Activated naive CD4-positive, alpha-beta T cell treated with anti-CD3 and anti-CD28 coated beads, Interleukin-2, amount 50 U/mL, for 72 hours (primary cell): ENCODE measurements around the gene TECPR1. TPM values are rescaled to one million over a fixed set of nuclear protein-coding genes. Genes with fewer than 3 reads are reported as not detected.

ENCODE experiments used
- ATAC-seq, 2 donors: fragments of 150-1000 bp; cut with Tn5 transposase; 2 replicates each; pipeline ENCODE4 v1.10.0; 2021; ENCODE audit warnings: mild to moderate bottlenecking in 2 of 2, moderate library complexity in 2 of 2
- DNase-seq, 2 donors: peaks; one replicate each; pipeline ENCODE4 v3.0.0; 2021 to 2022; ENCODE audit warnings: low spot score in 2 of 2
- H3K27ac Mint-ChIP-seq, 2 donors: one replicate each; pipeline ENCODE4 v1.8.0; 2022; ENCODE audit warnings: mild to moderate bottlenecking in 2 of 2, mixed read lengths in 2 of 2
- H3K36me3 Mint-ChIP-seq, 2 donors: one replicate each; pipeline ENCODE4 v1.8.0; 2022; ENCODE audit warnings: mixed read lengths in 2 of 2
- H3K9me3 Mint-ChIP-seq, 2 donors: one replicate each; pipeline ENCODE4 v1.8.0; 2022; ENCODE audit warnings: mixed read lengths in 2 of 2
- total RNA-seq, 2 donors: library from RNA; stranded (reverse); gene quantifications; one replicate each; pipeline ENCODE4 v1.2.3, GENCODE V29; 2022

TECPR1 gene, protein sequence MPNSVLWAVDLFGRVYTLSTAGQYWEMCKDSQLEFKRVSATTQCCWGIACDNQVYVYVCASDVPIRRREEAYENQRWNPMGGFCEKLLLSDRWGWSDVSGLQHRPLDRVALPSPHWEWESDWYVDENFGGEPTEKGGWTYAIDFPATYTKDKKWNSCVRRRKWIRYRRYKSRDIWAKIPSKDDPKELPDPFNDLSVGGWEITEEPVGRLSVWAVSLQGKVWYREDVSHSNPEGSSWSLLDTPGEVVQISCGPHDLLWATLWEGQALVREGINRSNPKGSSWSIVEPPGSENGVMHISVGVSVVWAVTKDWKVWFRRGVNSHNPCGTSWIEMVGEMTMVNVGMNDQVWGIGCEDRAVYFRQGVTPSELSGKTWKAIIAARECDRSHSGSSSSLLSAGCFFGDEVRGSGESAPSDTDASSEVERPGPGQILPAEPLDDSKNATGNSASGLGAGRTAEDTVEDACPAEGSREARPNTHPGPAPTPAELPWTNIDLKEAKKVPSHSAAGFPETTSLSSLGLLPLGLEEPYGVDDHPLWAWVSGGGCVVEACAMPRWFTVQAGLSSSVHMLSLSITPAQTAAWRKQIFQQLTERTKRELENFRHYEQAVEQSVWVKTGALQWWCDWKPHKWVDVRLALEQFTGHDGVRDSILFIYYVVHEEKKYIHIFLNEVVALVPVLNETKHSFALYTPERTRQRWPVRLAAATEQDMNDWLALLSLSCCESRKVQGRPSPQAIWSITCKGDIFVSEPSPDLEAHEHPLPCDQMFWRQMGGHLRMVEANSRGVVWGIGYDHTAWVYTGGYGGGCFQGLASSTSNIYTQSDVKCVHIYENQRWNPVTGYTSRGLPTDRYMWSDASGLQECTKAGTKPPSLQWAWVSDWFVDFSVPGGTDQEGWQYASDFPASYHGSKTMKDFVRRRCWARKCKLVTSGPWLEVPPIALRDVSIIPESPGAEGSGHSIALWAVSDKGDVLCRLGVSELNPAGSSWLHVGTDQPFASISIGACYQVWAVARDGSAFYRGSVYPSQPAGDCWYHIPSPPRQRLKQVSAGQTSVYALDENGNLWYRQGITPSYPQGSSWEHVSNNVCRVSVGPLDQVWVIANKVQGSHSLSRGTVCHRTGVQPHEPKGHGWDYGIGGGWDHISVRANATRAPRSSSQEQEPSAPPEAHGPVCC
- total RNA-seq = 10 to 100 TPM; 37.9 to 62.0 TPM

GRCh38 chr7:98251601-98252424 lies at the start of gene TECPR1:
TECPR1 (minus strand) TSS chr7:98252232; CDS start chr7:98246146, 6,086 bp downstream.
- H3K9me3 Mint-ChIP-seq = no peaks in the 10 kb centered on the region
- DNase-seq (peak; percentile 89 to 94), ATAC-seq (peak; percentile 97 to 98)
- peaks cover 14 to 29% of the 10 kb centered on the region in 2 donors for H3K36me3 Mint-ChIP-seq
- H3K27ac Mint-ChIP-seq = peak within 1 kb of the TSS; percentile 89 to 97

DNA sequence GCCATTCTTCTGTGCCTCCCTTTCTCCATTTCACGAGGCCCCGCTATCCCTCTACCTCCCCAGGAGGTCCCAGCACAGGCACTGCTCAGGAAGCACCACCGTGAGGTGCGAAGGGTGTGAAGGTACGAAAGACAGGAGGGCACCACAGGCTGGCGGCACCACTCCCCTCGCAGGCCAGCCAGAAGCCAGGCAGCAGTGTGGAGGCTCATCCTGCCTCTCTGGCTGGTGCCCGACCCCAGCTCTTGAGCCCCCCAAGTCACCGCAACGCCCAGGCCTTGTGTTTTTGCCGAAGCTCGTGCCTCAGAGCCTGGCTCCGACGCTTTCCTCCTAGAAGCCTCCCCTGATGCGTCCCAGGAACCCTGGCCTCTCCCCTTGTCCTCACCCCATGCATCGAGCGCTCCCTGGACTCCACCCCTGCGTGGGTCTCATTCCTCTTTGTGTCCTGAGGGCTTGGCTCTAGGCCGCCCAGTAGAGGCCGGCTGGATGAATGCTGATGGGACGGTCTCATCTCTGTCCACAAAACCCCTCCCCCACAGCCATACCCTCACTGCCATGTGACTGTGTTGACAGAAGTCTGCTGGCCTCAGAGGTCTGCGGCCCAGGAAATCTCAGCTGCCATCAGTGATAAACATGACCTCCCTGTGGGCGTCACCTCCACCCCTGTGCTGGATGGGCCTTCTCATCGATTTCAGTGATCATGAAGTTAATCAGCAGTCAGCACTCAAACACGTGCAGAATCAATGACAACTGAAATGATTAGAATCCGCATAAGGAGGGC lies 48.8 kb upstream of the TECPR1 start:
- DNase-seq (no peak), ATAC-seq (no peak)
- no peaks in the 10 kb centered on the region for H3K36me3 Mint-ChIP-seq
- H3K9me3 Mint-ChIP-seq = no peaks in the 10 kb centered on the region
- no peak overlapping the region for H3K27ac Mint-ChIP-seq

DNA sequence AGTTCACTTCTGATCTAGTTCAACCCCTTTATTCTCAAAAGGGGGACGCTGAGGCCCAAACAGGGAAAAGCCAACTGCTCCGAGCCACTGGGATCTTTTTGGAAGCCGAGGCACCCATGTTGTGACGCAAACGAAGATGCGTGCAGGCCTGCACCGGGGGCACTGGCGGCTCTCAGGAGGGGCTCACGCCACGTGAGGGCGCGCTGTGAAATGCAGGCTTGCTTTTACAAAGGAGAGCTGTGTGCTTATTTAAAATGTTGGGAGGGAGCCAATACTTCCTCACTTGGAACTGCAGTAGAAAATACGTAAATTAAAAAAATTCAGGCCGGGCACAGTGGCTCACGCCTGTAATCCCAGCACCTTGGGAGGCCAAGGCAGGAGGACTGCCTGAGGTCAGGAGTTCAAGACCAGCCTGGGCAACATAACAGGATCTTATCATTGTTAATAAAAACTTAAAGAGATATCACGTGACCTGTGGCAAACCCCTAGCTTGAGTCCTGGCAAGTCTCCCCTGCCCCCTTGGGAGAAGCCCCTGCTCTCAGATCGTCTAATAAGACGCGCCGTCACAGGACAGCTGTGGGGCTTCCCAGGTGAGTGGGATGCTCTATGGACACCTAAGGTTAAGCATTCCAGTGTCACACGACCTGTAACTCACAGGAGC lies 45.7 kb upstream of the TECPR1 start:
- no peaks in the 10 kb centered on the region for H3K9me3 Mint-ChIP-seq
- no peaks in the 10 kb centered on the region for H3K36me3 Mint-ChIP-seq
- ATAC-seq = no peak
- H3K27ac Mint-ChIP-seq = no peak overlapping the region
- no peak for DNase-seq

GRCh38 chr7:98296833-98297232 lies 44.8 kb upstream of the TECPR1 start:
- ATAC-seq = no peak
- no peaks in the 10 kb centered on the region for H3K36me3 Mint-ChIP-seq
- no peaks in the 10 kb centered on the region for H3K9me3 Mint-ChIP-seq
- peak overlapping the region; percentile 13 to 84 for H3K27ac Mint-ChIP-seq
- no peak for DNase-seq

GRCh38 chr7:98295467-98296192 lies 43.6 kb upstream of the TECPR1 start:
- Mint-ChIP-seq H3K27ac (no peak overlapping the region), H3K36me3 (no peaks in the 10 kb centered on the region), H3K9me3 (no peaks in the 10 kb centered on the region)
- ATAC-seq (no peak), DNase-seq (no peak)

GRCh38 chr7:98294798-98295382 lies 42.9 kb upstream of the TECPR1 start:
- Mint-ChIP-seq H3K36me3 (no peaks in the 10 kb centered on the region), H3K9me3 (no peaks in the 10 kb centered on the region), H3K27ac (no peak overlapping the region)
- DNase-seq = peak in 1 of 2 donors; percentile 40
- ATAC-seq = peak; percentile 66 to 81

DNA sequence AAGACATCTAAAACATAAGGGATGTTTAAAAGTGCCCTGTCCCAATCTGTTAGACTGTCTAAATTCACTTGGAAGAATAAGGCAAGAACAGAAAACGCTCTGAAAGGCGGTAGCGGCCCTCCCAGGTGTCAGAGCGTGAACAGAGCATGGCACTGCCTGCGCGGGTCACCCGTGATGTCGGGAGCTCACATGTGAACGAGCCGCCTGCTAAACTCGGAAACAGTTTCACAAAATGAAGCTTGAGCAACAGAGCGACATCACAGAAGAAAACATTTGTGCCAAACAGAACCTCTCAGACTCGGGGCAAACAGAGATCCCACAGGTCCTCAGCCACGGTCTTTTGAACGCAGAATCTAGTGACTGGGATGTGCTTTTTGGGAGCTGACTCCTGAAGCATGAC lies 42.3 kb upstream of the TECPR1 start:
- Mint-ChIP-seq H3K36me3 (no peaks in the 10 kb centered on the region), H3K9me3 (no peaks in the 10 kb centered on the region), H3K27ac (peak overlapping the region in 1 of 2 donors; percentile 22)
- no peak for DNase-seq
- ATAC-seq = no peak

DNA sequence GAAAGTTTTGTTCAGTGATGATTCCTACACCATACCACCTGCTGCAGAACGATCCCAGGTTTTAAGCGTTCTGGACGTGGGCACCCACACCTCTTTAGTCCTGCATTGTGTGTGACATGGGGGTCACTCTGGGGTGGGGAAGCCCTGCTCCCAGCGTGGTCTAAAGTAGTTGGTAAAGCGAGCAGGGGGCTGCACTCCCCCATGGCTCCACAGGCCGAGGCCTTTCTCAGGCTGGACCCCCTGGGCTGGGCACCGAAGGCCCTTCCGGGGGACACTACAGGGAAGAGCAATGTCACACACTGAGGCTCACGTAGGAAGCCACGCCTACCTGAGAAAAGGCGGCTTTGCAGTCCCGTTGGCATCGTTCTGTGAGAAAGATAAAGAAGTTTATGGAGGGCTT lies 41.7 kb upstream of the TECPR1 start:
- no peak for ATAC-seq
- no peaks in the 10 kb centered on the region for H3K9me3 Mint-ChIP-seq
- H3K27ac Mint-ChIP-seq = no peak overlapping the region
- H3K36me3 Mint-ChIP-seq = no peaks in the 10 kb centered on the region
- no peak for DNase-seq

GRCh38 chr7:98293265-98293664 lies 41.2 kb upstream of the TECPR1 start:
- no peaks in the 10 kb centered on the region for H3K36me3 Mint-ChIP-seq
- no peaks in the 10 kb centered on the region for H3K9me3 Mint-ChIP-seq
- ATAC-seq = no peak
- H3K27ac Mint-ChIP-seq = no peak overlapping the region
- no peak for DNase-seq

DNA sequence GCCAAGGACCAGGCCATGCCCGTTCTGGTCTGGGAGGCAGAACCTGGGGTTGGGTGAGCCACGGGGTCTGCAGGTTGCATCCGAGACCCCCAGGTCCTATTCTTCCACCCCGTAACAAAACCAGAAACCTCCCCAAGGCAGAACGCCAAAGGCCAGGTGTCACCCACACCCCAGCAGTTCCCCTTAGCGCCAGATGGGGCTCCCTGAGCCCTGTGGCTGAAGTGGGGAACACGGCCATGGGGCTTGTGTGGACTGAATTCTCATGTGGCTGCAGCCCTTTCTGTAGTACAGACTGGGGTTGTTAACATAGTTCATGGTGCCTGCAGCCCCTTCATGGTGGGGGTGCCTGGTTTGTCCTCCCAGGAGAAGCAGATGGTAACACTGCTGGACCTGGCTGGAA lies 39.7 kb upstream of the TECPR1 start:
- H3K36me3 Mint-ChIP-seq = no peaks in the 10 kb centered on the region
- DNase-seq = no peak
- H3K27ac Mint-ChIP-seq = no peak overlapping the region
- H3K9me3 Mint-ChIP-seq = no peaks in the 10 kb centered on the region
- no peak for ATAC-seq

DNA sequence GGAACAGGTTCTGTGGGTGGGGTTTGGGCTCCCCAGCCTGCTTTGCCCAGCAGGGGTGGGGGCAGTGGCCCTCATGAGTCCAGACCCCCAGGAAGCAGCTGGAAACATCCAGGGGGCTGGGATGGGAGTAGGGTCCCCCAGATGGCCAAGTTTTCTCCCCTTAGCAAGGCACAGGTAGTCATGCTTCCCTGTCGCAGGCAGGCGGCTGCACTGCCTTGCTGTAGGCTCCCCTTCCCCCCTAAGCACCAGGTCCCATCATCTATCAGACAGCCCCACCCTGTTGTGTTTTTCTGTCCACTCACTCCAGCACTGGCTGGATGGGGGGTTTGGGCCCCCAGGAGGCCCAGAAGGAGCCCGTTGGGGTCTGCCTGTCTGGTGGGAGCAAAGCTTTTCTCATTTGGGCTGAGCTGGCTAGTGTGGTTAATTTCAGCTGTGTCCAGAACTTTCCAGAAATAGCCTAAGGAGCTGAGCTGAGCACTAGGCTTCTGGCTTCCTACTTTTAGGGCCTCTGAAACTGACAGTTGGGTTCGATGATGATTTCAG lies 37.4 kb upstream of the TECPR1 start:
- Mint-ChIP-seq H3K9me3 (no peaks in the 10 kb centered on the region), H3K27ac (no peak overlapping the region), H3K36me3 (no peaks in the 10 kb centered on the region)
- no peak for DNase-seq
- no peak for ATAC-seq

- Mint-ChIP-seq H3K9me3 (no peaks in the 10 kb centered on the region), H3K36me3 (no peaks in the 10 kb centered on the region), H3K27ac (peak overlapping the region in 1 of 2 donors; percentile 85)
- no peak for DNase-seq
- ATAC-seq = no peak
Measured at GRCh38 chr7:98288064-98288823, 36.2 kb upstream of the TECPR1 start.

DNA sequence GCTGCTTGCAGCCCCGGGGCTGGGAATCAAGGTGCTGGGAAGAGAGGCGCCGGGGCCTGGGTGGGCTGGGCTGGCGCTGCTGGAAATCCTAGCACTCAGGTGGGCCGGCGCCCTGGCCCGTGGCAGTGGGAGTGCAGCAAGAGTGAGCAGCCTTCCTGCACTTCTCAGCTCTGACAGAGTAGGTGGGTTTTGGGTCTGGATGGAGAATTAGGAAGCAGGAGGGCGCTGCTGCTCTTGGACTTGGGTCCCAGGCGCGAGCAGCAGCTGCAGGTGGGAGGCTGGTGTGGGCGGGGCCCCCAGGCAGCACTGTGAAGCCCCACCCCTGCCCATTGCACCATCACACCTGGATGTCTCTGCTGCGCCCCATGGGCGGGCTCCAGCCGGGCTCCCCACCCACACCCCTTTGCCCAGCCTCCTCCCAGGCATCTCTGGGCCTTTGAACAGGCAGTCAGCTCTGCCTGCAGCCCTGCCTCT lies 35.5 kb upstream of the TECPR1 start:
- H3K9me3 Mint-ChIP-seq = no peaks in the 10 kb centered on the region
- DNase-seq = no peak
- ATAC-seq = no peak
- H3K27ac Mint-ChIP-seq = peak overlapping the region in 1 of 2 donors; percentile 46
- H3K36me3 Mint-ChIP-seq = peaks cover 0 to 4% of the 10 kb centered on the region in 2 donors
